ENCODE measurements around the gene SP8.

SP8 gene

DNA sequence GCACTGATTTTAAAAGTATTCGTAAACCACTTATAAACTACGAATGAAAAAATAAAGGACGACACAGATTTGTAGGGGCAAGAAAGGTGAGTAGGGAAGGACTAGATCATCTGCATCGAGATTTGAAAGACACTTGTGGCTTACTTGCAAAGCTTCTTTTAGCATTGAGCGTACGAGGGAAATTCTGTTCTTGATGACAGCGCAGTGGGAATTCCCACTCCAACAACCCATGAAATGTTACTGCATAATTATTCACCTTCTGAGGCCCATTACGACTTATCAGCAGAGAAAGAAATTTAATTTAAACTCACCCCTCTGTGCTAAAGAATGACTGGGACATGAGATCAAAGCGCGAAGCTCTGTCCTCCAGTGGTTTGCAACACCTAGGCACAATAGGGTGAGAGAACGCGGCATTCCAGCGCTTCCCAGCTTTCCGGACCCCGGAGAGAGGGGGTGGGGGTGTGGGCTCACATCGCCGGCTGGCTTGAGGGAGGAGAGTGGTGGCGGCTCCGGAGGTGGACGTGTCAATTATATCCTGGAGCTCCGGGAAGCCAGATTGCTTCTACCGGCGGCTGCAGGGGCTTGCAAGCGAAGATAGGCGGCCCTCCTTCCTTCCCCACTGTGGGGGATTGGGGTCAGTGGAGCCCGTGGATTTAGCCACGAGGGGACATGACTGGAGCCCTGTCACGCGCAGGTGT, 10.3 kb downstream of the SP8 start:
- in situ Hi-C loops (cut with MboI; ENCODE audit: low sequenced_read_pairs) = no loop called here

DNA sequence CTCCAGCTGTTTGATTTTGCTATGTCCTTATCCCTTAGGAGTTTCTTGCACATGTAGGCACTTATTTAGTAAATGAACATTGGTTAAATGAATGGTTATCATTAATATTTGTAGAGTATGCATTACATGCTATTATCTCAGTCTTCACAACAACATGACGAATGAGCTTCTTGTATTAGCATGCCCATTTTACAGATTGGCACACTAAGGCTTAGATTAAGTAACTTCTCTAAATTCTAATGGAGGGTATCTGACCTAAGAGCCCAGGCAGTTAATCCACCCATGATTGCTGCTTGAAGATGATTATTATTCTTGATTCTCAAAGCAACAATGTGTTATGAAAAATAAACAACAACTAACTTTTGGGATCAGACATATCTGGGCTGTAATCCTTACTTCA, 32.7 kb downstream of the SP8 start:
- in situ Hi-C loops (cut with MboI; ENCODE audit: low sequenced_read_pairs) = no loop called here

DNA sequence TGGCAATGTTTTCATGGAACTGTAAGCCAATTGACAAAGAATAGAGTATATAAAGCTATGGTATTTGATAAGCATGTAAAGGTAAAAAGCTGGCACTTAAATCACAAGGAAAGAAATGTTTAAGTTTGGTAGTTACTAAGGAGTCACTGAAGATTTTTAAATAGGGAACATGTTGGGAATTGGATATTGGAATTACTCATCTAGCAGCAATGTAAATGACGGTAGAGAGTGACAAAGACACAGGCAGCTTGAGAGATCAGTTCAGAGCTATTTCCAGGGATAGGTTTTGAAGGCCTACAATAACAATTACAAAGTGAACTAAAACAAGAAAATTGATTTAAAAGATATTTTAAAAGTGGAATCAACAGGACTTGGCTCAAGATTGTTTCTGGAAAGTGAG, 36.8 kb downstream of the SP8 start:
- in situ Hi-C loops (cut with MboI; ENCODE audit: low sequenced_read_pairs) = no loop called here

DNA sequence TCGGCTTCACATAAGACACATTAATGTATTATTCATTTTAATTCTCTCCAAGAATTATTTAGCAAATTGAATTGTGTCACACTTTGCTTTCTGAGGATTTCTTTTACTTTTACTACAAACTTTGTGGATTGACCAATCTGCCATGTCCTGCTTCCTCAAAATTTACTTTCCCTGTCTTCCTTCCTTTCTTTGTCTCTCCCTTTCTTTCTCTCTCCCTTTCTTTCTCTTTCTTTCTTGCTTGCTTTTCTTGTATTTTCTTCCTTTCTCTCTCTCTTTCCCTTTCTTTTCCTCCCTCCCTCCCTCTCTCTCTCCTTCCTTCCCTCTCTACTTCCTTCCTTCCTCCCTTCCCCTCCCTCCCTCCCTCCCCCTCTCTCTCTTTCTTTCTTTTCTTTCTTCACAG, 37.8 kb downstream of the SP8 start:
- in situ Hi-C loops (cut with MboI; ENCODE audit: low sequenced_read_pairs) = no loop called here

DNA sequence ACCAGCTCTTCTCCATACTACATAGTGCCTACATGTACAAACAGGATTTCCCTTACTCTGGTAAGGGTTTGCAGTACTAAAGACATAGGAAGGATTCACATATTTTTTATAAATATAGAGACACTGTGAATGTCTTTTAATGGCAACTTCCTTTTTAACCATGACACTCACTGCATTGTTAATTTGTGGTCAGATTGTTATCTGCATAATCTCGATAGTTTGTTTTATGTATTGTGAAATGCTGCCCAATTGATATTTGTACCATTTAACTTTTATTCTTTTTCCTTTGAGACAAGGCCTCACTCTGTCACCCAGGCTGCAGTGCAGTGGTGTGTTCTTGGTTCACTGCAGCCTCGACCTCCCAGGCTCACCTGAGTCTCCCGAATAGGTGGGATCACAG, 39.7 kb downstream of the SP8 start:
- in situ Hi-C loops (cut with MboI; ENCODE audit: low sequenced_read_pairs) = no loop called here

DNA sequence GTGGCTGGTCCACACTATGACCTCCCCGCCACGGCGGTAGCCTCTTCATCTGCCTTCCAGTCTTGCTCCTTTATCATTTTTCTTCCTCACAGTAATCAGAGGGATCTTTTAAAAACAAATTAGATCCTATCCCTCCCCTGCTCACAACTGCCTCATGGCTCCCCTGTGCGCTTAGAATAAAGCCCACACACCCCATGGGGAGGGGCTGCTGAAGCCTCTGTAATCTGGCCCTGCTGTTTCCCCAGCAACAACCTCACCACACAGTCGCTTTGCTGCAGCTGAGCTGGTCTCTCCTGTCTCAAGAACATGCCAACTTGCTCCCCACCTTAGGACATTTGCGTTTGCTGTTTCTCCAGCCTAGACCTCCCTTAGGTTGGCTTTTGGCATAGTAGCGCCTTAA, 41.0 kb downstream of the SP8 start:
- in situ Hi-C loops (cut with MboI; ENCODE audit: low sequenced_read_pairs) = no loop called here

DNA sequence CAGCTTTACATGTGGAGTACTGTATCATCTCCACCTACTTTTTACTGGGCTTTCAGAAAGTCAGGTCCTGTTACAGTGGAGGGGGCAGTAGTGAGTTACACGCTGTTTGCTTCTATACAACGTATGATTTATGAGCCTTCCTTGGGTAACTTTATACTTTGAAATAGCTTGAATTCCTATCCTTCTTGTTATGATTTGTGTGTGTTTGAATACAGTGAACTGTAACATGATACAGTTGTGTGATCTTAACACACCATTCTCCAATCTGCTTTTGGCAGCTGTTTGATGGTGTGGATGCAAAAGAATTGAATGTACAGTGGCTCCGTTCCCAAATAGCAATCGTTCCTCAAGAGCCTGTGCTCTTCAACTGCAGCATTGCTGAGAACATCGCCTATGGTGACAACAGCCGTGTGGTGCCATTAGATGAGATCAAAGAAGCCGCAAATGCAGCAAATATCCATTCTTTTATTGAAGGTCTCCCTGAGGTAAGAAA, 41.7 kb downstream of the SP8 start:
- in situ Hi-C loops (cut with MboI; ENCODE audit: low sequenced_read_pairs) = no loop called here

DNA sequence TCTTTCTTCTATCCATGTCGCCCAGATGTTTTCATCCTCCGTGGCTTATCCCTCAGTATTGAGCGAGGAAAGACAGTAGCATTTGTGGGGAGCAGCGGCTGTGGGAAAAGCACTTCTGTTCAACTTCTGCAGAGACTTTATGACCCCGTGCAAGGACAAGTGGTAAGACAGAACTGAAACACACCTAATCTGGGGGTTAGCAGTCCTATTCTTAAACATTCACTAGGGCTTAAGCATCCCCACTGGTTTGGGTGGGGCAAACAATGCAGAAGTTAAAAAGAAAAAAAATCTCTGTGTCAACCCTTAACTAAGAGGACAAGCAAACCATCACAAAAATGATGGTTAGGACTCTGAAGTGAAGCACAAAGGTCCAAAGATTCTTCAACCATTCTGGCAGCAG, 43.8 kb downstream of the SP8 start:
- in situ Hi-C loops (cut with MboI; ENCODE audit: low sequenced_read_pairs) = no loop called here

DNA sequence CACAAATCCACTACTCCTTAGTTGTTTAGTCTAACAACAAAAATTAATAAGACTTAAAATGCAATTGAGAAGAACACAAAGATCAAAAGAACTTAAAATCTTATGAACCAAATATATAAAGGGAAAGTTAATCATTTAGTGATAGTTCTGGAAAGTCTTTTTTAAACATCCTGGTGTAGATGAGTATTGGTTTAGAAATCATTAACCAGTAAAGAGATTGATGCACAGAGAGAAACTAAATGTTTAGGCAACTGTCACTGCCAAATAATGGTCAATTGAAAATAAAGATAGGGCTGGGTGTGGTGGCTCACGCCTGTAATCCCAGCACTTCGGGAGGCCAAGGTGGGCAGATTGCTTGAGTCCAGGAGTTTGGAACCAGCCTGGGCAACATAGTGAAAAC, 44.9 kb downstream of the SP8 start:
- in situ Hi-C loops (cut with MboI; ENCODE audit: low sequenced_read_pairs) = no loop called here

DNA sequence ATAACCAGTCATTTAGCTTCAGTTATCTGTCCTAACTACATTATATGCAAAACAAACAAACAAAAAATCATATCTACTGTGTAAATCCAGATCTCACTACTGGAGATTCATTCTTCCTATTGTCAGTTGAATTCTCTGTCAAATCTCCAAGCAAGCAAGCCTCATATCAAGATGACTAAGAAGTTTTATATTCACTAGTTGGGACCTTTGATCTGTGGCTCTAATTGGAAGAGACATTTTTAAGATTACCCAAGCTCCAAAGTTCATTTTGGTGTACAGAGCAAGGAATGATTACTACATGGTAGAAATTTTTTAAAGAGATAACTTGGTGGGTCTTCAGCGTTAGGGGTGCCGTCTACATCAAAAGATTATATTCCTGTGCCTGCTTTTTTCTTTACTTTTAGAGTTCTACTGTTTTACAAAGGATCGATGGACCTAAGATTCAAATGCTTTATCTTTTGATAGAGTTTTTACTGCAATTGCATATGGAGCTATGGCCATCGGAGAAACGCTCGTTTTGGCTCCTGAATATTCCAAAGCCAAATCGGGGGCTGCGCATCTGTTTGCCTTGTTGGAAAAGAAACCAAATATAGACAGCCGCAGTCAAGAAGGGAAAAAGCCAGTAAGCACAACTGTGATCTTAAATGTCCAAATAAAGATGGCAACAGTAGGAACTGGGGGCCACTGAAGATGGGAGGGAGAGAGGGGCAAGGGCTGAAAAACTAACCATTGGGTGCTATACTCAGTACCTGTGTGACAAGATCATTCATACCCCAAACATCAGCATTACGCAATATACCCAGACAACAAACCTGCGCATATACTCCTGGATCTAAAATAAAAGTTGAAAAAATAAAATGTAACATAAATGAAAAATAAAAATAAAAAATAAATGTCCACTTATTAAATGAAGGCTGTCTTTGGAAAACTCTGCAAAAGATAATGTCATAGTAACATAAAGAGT, 47.9 kb downstream of the SP8 start:
- in situ Hi-C loops (cut with MboI; ENCODE audit: low sequenced_read_pairs) = no loop called here

DNA sequence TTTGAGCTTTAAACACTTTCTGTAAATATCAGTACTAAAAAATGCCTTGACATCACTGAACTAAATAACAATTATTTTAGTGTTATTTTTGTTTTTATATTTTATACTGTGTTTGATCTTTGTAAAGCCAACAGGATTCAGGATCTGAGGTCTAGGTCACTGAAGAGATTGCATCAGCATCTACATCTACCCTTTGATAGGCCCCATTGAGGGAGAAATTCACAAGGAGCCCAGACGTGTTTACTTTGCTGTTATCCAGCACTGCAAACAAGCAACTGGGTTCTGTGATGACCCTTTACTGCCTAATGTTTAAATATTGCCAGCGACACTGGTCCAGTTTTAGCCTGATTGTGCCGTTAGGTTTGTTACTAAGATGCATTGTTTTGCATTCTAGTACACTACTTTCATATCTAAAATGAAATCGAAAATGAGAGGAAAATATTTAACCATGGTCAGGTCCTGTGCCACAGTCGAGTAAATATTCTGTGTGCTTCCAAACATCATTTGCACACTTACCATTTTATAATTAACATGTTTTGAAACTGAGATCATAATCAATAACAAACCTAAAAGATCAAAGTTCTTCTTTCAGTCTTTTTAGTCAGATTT, 48.7 kb downstream of the SP8 start:
- in situ Hi-C loops (cut with MboI; ENCODE audit: low sequenced_read_pairs) = no loop called here

DNA sequence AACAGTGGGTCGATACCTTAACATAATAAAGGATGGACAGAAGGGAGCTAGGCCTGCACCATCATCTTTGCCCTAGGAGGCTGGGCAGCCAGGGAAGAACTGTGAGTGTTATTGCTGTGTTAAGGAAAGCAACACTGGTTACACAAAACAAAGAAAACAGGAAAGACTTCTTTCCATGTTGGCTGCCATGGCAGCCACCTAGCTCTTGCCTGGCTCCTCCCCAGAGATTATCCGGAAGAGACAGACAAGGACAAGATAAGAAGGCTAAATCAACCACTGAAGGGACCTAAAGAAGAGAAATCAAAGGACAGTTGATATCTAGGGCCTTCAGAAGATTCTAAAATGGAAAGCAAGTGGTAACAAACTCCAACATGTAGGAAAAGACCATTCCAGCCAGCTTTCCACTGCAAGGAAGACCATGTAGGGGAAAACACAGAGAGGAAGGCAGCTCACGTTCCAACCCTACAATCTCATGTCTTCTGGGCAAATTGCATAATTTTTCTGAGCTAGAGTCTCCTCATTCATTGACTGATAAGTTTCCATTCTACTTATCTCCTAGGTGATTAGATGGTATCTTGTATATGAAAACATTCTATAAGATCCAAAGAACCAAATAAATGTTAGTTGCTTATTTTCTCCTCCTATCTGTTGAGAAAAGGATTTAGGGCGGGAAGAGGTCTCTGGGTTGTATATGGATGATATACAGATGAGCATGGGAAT, 51.2 kb downstream of the SP8 start:
- in situ Hi-C loops (cut with MboI; ENCODE audit: low sequenced_read_pairs) = no loop called here
